M059J (cell line): ENCODE data around the gene PHEX. TPM values are rescaled to one million over a fixed set of nuclear protein-coding genes. Genes with fewer than 3 reads are reported as not detected.

Experiments used
- DNase-seq: peaks from one replicate; pipeline ENCODE4 v3.0.0-alpha.2; 2012; ENCODE audit warnings: low read depth
- total RNA-seq: library from RNA; depleted of rRNA; stranded (reverse); fragments of >200 nt; shearing (Covaris generic); gene quantifications from 2 replicates; pipeline ENCODE4 v1.2.3, GENCODE V29; 2014

The PHEX gene
- total RNA-seq, 1 experiment from 2014 or later, result 0.37 TPM

GRCh38 chrX:22105231-22105630 is 73.1 kb downstream of the PHEX start:
- DNase-seq, result no peak

- DNase-seq, result no peak
Observed at GRCh38 chrX:22105971-22106370, 73.8 kb downstream of the PHEX start.

- DNase-seq, result peak; percentile 46
Observed at GRCh38 chrX:22109442-22109841, 77.3 kb downstream of the PHEX start.

- DNase-seq, result no peak
Observed at GRCh38 chrX:22110729-22111494, 78.8 kb downstream of the PHEX start.

GRCh38 chrX:22116605-22117546 is 84.8 kb downstream of the PHEX start:
- DNase-seq, result no peak

- peak; percentile 46 for DNase-seq
Observed at GRCh38 chrX:22117633-22118032, 85.5 kb downstream of the PHEX start.

- peak; percentile 64 for DNase-seq
Observed at GRCh38 chrX:22118161-22118830, 86.2 kb downstream of the PHEX start.

GRCh38 chrX:22121161-22121560 is 89.0 kb downstream of the PHEX start:
- DNase-seq, result no peak

- peak; percentile 27 for DNase-seq
Observed at GRCh38 chrX:22122510-22122909, 90.4 kb downstream of the PHEX start.

GRCh38 chrX:22124098-22124497 is 92.0 kb downstream of the PHEX start:
- DNase-seq, result no peak

GRCh38 chrX:22125481-22125880 is 93.4 kb downstream of the PHEX start:
- no peak for DNase-seq

- peak; percentile 20 for DNase-seq
Observed at GRCh38 chrX:22126327-22126726, 94.2 kb downstream of the PHEX start.

GRCh38 chrX:22128961-22129360 is 96.8 kb downstream of the PHEX start:
- no peak for DNase-seq

GRCh38 chrX:22134681-22135080 is 102.6 kb downstream of the PHEX start:
- DNase-seq, result peak; percentile 91

- peak; percentile 75 for DNase-seq
Observed at GRCh38 chrX:22135171-22135711, 103.1 kb downstream of the PHEX start.

GRCh38 chrX:22135994-22136684 is 104.0 kb downstream of the PHEX start:
- peak; percentile 81 for DNase-seq

GRCh38 chrX:22136711-22137110 is 104.6 kb downstream of the PHEX start:
- DNase-seq, result no peak

GRCh38 chrX:22139822-22140221 is 107.7 kb downstream of the PHEX start:
- DNase-seq, result no peak

- DNase-seq, result peak; percentile 8
Observed at GRCh38 chrX:22141047-22141730, 109.1 kb downstream of the PHEX start.

- DNase-seq, result no peak
Observed at GRCh38 chrX:22147214-22147613, 115.1 kb downstream of the PHEX start.

- no peak for DNase-seq
Observed at GRCh38 chrX:22147942-22148341, 115.8 kb downstream of the PHEX start.
